RWPE1 (cell line): ENCODE results near the gene FAM3B.
"Not testable (repeated sequence)": the region's sequence is repeated elsewhere in the genome, so short reads cannot be mapped to it uniquely, and the experiment has no call there.

ENCODE experiments used
- CTCF ChIA-PET: fragments of 350-600 bp; sonication (Branson Sonifier 250); formaldehyde crosslinking; extraction: SDS; loops from one replicate; lab custom pipeline; 2021; lab: Yijun Ruan, JAX
- POLR2A ChIA-PET: fragments of 400-600 bp; formaldehyde crosslinking; extraction: SDS; loops from one replicate; lab custom pipeline; 2020; ENCODE audit warnings: antibody characterized with exemption; ENCODE audit not compliant: low non-redundant PET; lab: Yijun Ruan, JAX
- DNase-seq: peaks from one replicate; pipeline ENCODE4 v3.0.0; 2012; ENCODE audit warnings: low spot score
- H3K27ac ChIP-seq: fragments of 450-650 bp; 2 replicates; pipeline ENCODE4 v1.5.1; 2017
- CTCF ChIP-seq: fragments of 450-650 bp; conservative IDR thresholded peaks from 2 replicates; pipeline ENCODE4 v1.5.1; 2017; ENCODE audit warnings: low read depth, mild to moderate bottlenecking

FAM3B gene

GRCh38 chr21:41302976-41303375 lies 13.6 kb upstream of the FAM3B start:
- no peak for TF ChIP-seq CTCF
- ChIA-PET CTCF (interaction anchor here (0.7 kb wide), 1 partner anchor 17 kb away, joined by 3 read pairs; no protein-coding TSS in a partner anchor), POLR2A (no interaction called here)
- no peak for DNase-seq
- no peak overlapping the region for H3K27ac ChIP-seq

DNA sequence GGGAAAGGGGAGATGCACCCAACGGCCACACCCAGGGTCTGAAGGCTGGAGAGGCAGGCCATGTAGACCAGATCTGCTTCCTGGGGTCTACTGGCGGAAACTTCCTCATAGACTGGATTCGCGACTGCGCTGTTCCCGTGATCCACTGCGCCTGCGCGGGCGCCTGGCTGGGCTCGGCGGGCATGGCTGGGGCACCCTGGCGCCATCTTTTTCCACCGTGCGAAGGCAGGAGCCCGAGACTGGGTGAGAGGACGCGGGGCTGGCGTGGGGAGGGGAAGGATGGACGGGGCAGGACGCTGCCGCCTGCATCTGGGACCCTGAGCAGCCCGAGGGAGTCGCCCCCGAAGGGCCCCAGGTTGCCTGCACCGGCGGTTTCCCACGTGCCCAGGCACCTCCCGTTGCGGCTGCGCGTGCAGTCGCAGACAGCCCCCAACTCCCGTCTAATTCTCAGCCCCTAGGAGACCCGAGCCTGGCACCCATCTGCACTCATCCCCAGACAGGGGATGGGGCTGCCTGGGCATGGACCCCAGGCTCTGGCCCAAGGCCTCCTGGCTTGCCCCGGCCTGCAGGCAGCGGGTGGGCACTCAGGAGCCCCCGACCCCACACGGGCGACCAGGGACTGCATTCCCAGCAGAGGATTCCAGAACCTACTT lies 12.4 kb upstream of the FAM3B start:
- ChIA-PET POLR2A (no interaction called here), CTCF (no interaction called here)
- no peak for DNase-seq
- no peak overlapping the region for H3K27ac ChIP-seq
- TF ChIP-seq CTCF: no peak

DNA sequence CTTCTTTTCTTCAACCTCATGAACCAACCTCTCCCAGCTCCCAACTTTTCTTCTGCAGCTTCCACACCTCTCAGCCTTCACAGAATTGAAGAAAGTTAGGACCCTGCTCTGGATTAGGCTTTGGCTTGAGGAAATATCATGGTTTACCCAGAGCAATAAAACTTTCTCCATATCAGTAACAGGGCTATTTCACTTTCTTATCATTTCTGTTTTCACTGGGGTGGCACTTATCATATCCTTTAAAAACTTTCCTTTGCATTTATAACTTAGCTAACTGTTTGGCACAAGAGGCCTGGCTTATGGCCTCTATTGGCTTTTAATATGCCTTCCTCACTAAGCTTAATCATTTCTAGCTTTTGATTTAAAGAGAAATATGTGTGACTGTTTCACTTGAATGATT lies 9.4 kb upstream of the FAM3B start:
- DNase-seq: no peak
- ChIA-PET POLR2A (no interaction called here), CTCF (interaction anchor here (1.0 kb wide), 1 partner anchor 25 kb away, joined by 3 read pairs; no protein-coding TSS in a partner anchor)
- no peak for TF ChIP-seq CTCF
- H3K27ac ChIP-seq: no peak overlapping the region

DNA sequence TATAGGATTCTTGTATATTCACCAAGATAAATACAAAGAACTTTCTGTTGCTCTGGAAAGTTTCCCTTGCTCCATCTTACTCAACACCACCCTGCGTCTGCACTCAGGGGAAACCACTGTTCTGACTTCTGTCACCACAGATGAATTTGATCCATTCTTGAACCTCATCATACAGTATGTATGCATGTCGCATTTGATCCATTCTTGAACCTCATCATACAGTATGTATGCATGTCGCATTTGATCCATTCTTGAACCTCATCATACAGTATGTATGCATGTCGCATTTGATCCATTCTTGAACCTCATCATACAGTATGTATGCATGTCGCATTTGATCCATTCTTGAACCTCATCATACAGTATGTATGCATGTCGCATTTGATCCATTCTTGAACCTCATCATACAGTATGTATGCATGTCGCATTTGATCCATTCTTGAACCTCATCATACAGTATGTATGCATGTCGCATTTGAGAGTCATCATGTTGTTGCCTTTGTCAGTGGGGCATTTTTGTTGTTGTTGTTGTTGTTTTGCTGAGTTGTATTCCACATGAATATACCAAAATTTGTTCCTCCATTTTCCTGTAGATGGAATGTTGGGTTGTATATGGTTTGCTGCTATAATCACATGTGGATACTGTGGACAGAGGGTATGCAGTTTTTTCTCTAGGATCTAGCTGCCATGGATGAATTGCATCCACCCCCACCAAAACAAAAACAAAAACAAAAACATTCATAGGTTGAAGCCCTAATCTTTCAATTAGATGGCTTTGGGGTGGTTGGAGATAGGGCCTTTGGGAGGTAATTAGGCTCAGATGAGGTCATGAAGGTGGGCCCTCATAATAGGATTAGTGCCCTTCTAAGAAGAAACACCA lies 3.1 kb upstream of the FAM3B start:
- DNase-seq, CTCF ChIA-PET, H3K27ac ChIP-seq, POLR2A ChIA-PET: not testable (repeated sequence)

- DNase-seq: no peak
- CTCF ChIA-PET: no interaction called here
- H3K27ac ChIP-seq: no peak overlapping the region
- TF ChIP-seq CTCF: no peak
- POLR2A ChIA-PET: no interaction called here
Observed at GRCh38 chr21:41315726-41316125, 875 bp upstream of the FAM3B start.

DNA sequence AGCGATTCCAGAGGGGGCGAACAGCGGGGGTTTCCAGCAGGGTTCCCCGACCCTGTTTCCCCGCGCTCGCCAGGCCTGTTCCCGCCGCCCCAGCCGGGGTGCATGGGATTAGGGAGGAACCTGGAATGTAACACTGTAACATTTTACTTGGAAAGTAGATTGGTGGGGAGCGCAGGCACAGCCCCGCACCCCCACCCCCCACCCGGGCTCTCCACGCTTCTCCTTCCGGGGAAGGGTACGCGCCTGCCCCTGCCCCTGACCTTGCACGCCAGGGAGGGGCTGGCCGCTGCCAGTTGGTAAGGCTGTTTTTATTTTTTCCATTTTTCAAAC lies 427 bp downstream of the FAM3B start:
- DNase-seq: no peak
- H3K27ac ChIP-seq: no peak overlapping the region
- TF ChIP-seq CTCF: no peak
- CTCF ChIA-PET: no interaction called here
- POLR2A ChIA-PET: no interaction called here

GRCh38 chr21:41317458-41317857 lies 857 bp downstream of the FAM3B start:
- no peak for TF ChIP-seq CTCF
- POLR2A ChIA-PET: no interaction called here
- no peak for DNase-seq
- H3K27ac ChIP-seq: no peak overlapping the region
- CTCF ChIA-PET: no interaction called here
